Stimulated activated CD8-positive, alpha-beta memory T cell treated with anti-CD3 and anti-CD28 coated beads, Interleukin-4, amount 100 ng/mL, for 1 hour (primary cell): ENCODE data around the gene RNF157.

Experiments used
- DNase-seq, 2 donors: peaks; one replicate each; pipeline ENCODE4 v3.0.0-alpha.2; 2020; ENCODE audit warnings: low read depth in 2 of 2, low spot score in 1 of 2

RNF157 gene

DNA sequence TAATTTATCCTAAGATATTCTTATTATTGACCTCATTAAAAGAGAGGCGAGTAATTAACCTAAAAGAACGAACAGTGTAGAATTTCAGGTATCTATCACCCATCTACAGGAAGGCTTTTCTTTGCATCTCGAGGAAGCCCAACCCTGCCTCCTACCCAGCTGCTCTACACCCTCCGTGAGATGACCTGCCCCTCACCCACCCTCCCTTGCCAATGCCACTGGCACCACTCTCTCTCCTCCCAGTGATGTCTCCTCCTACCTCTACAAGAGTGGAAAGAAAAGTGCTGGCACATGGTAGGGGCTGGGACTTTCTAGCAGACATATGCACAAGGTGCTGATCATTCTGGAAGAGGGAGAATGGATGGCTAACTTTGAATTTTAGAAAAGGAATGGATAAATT is 76.4 kb downstream of the RNF157 start:
- DNase-seq, result no peak

DNA sequence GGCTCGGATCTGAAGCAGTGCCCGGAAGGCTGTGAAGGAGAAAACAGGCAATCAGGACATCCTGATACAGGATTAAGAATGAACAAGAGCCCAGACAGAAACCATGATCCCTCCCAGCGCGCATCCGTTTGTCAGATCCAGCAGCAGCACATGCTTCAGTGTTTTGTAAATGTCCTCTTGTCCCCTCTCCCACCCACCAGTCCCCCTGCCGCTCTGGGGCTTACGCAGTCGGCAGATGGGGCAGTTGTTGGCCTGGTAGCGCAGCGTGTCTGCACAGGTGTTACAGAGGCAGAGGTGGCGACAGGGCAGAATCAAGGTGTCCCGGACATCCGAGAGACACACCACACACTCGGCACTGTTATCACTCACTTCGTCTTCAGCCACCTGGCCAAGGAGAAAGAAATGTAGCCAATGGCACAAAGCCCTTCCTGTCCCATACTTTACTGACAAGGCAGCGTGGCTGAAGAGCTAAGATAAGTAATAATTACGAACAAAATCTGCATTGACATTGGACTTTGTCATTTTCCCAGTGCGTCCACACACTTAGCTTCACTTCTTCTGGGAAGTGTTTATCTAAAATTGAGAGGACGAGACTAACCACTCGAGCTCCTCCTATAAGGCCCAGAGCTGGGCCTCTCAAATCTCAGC is 78.5 kb downstream of the RNF157 start:
- no peak for DNase-seq

DNA sequence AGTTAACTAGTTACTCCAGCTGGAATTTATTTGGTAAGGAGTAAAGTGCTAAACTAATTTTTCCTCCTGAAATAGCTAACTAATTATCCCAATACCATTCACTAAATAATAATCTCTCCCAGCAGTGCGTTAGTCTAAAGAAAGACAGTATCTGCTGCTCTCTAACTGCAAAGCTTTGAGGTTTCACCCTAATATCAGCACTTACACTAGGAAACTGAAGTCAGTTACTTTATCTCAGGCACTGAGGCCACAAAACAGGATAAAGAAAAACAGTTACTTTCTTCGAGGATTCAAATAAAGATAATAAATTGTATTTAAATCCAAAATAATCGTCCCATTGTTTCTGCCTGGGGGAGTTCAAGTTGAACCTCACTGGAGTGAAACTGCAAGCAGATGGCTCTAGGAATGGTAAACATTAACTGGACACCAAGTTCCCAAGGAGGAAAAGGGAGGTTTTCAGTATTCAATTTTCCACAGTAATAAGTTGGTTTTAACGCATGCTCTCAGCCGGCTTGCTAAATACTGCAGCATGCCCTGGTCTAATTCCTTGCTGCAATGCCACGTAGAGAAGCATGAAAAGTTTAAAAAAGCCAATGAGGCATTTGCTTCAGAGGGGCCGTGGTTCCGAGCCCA is 79.3 kb downstream of the RNF157 start:
- no peak for DNase-seq

DNA sequence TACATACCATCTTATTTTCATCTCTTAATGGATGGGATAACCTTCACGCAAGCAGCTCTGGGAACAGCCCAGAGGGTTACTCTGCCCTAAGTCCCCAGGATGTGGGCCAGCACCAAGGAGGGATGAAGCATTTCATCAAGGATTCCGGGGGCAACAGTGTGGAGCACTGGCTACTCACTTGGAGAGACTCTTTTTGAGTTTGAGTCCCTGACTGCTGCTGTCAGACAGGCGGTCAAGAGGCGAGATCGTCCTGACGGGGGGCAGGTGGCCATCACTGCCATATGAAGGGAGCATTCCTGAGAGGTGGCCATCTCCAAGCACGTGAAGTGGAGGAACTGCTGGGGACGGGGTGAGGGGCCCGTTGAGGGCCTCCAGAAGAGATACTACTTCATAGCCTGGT is 81.1 kb downstream of the RNF157 start:
- DNase-seq, result no peak

DNA sequence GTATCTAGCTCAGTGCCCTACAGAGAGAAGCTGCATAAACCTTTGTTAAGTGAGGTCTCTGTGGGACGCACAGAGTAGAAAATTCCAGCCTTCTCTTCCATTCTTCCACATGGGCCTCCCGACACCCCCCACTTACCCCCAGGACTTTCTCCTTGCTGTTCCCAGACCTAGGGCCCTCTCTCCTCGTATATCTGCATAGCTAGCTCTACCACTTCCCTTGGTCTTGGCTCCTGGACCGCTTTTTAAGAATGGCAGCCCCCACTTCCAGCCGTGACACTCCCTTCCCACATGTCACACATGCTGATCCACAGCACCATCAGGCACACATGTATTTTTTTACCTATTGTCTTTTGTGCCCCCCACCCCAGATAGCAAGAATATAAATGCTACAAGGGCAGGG is 82.5 kb downstream of the RNF157 start:
- DNase-seq, result no peak

GRCh38 chr17:76156662-76156991 is 83.7 kb downstream of the RNF157 start:
- DNase-seq, result no peak

- DNase-seq, result no peak
Measured at GRCh38 chr17:76155988-76156661, 84.2 kb downstream of the RNF157 start.

DNA sequence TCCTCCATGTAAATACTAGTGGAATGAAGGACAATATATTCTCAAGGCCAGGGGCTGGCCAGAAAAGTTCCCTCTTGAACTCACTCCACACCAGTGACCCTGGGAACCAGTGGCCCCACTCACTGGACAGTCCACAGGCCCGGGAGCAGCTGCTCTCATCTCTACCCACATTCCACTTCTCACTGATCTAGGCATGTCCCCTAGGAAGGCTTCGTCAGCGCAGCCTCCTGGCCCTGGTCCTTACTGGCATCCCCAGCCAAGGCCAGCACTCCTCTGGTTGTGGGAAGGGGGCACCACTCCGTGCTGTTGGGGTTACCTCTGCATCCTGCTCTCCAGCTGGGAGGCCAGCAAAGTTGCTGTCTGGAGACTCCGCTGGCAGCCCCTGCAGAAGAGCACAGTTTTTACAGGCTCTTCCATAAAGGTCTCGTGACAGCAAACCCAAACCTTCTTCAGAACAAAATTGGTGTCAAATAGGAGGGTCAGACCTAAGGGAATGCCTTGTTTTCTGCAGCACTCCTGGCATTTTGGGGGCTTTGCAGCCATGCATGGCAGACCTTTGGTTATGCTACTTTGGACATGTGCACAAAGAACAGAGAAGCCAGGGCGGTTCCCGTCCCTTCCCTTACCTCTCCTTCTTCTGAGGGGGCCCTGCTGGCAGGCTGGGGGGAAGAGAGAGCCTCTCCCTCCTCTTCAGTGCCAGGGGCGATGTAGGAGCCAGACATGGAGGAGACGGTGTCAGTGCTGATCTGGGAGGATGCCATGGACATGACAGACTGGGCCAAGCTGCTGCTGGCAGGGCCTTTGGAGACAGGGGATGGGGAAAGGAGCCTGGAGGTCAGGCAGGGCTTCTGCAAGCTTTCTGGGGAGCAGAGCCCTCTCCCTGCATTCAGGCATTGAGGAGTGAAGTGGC is 85.1 kb downstream of the RNF157 start:
- no peak for DNase-seq

GRCh38 chr17:76154292-76154691 is 86.0 kb downstream of the RNF157 start:
- DNase-seq, result no peak

- DNase-seq, result no peak
Measured at GRCh38 chr17:76153640-76154039, 86.7 kb downstream of the RNF157 start.

DNA sequence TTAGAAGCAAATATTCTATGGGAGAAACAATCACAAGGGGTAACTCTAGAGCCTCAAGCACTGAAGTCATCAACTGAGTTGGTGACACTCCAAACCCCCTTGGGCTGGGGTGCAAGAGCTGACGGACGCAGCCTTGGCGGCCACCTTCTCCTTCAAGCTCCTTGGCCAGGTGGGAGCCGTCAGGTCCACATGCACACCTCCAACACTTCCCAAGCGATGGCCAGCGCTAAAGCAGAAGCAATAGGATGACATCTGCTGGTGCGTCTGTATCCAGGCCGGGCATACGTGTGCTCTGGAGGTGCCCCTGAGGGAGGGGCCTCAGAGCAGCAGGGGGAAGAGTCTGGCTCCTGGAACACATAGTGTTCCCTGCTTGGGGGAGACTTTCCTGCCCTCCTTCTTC is 87.1 kb downstream of the RNF157 start:
- no peak for DNase-seq

- no peak for DNase-seq
Measured at GRCh38 chr17:76152591-76152990, 87.7 kb downstream of the RNF157 start.

DNA sequence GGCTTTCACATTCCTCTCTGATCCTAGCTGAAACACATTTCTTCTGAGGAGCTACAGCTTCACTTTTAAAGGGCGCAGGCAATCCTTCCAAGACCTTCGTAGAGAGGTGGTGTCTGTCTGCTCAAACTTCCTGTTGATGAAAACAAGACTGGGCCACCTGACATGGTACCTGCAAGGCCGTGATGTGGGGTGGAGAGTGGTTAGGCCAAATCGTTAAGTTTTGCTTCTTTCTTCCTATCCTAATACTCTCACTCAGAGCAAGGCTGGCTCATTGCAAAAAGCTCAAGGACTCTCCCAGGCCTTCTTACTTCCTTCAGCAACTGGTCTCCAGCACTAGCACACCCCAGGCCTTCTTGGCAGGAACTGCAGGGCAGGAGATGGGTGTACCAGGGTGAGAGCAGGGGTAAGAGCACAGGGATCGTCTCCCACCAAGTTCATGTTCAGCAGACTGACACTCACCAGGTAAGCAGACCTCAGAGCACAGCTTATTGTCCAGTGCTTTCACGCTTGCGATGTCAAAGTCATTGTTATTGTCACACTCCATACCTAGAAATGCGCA is 88.3 kb downstream of the RNF157 start:
- no peak for DNase-seq

GRCh38 chr17:76150712-76151622 is 89.3 kb downstream of the RNF157 start:
- no peak for DNase-seq

GRCh38 chr17:76149214-76149613 is 91.1 kb downstream of the RNF157 start:
- DNase-seq, result no peak

- no peak for DNase-seq
Measured at GRCh38 chr17:76148015-76148326, 92.3 kb downstream of the RNF157 start.

DNA sequence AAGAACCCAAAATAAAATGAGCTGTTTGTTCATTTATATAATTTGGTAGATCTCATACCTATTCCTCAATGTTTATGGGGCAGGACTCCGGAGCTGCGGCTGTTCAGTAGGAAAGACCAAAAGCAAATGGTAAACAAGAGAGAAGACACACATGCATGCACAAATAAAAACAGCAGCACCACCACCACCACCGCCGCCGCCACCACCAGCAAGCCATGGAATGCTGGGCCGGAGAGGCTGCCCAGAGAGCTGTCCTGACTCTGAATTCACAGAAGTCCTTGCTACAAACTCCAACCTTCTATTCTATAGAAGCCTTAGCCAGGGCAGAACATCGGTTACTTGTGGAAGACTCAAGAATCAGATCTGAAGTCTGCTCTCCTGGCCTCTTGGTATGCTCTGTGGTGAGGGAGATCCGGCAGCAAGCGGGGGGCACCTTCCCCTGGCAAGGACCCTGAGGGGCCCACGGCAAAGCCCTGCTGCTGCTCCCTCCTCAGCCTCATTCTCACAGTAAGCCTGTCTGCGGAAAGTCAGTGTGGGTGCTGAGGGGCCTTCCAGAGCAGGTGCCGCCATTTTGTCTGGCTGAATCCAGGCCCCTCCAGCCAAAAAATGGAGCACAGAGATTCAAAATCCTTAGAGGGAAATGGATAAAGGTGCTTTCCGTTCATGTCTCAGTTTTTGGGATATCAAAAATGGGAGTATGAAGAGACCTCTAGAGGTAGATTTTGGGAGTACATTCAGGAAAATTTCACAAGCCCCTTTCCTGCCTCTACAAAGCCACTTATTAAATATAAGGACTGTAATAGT is 92.9 kb downstream of the RNF157 start:
- DNase-seq, result no peak

- no peak for DNase-seq
Measured at GRCh38 chr17:76146053-76146851, 94.0 kb downstream of the RNF157 start.
